WTC11 (cell line): ENCODE measurements around the gene CCHCR1. TPM values are rescaled to one million over a fixed set of nuclear protein-coding genes. Genes with fewer than 3 reads are reported as not detected.

Experiments
- ATAC-seq: fragments of 200-7000 bp; cut with Tn5 transposase; 2 replicates; pipeline ENCODE4 v1.10.0; 2021; ENCODE audit warnings: mild to moderate bottlenecking, moderate library complexity
- CTCF ChIA-PET: fragments of 300-600 bp; sonication (Branson Sonifier 250); formaldehyde crosslinking; loops from one replicate; lab custom pipeline; 2021; ENCODE audit warnings: antibody characterized with exemption; lab: Charles Lee
- POLR2A ChIA-PET: fragments of 350-600 bp; sonication (Branson Sonifier 250); formaldehyde crosslinking; loops from one replicate; lab custom pipeline; 2021; ENCODE audit warnings: antibody characterized with exemption; lab: Charles Lee
- DNase-seq: peaks from one replicate; pipeline ENCODE4 v3.0.0; 2021; ENCODE audit warnings: low spot score
- H3K27ac Mint-ChIP-seq: 2 replicates; pipeline ENCODE4 v1.8.0; 2021; ENCODE audit warnings: mixed read lengths
- H3K27me3 Mint-ChIP-seq: 2 replicates; pipeline ENCODE4 v1.8.0; 2021; ENCODE audit warnings: low read depth, mild to moderate bottlenecking, moderate library complexity, mixed read lengths
- H3K36me3 Mint-ChIP-seq: 2 replicates; pipeline ENCODE4 v1.8.0; 2021; ENCODE audit warnings: mixed read lengths
- H3K4me1 Mint-ChIP-seq: 2 replicates; pipeline ENCODE4 v1.8.0; 2022; ENCODE audit warnings: mixed read lengths
- H3K4me3 Mint-ChIP-seq: 2 replicates; pipeline ENCODE4 v1.8.0; 2021; ENCODE audit warnings: mild to moderate bottlenecking, moderate library complexity, mixed read lengths
- H3K9me3 Mint-ChIP-seq: 2 replicates; pipeline ENCODE4 v1.8.0; 2021; ENCODE audit warnings: mixed read lengths
- AFF4 ChIP-seq: sonication (generic); formaldehyde crosslinking; IDR thresholded peaks from 2 replicates; pipeline ENCODE4 v1.8.1; 2023; ENCODE audit warnings: mild to moderate bottlenecking, missing genetic modification reagents, borderline replicate concordance
- AR ChIP-seq: fragments of 250-450 bp; sonication (Bioruptor Pico); IDR thresholded peaks from 2 replicates; pipeline ENCODE4 v1.9.0; 2021; ENCODE audit warnings: mild to moderate bottlenecking
- ATF3 ChIP-seq: sonication (generic); formaldehyde crosslinking; conservative IDR thresholded peaks from 2 replicates; pipeline ENCODE4 v1.8.1; 2022; ENCODE audit warnings: mild to moderate bottlenecking, missing genetic modification reagents
- ESRRA ChIP-seq: sonication (generic); formaldehyde crosslinking; IDR thresholded peaks from 2 replicates; pipeline ENCODE4 v1.8.1; 2022; ENCODE audit warnings: mild to moderate bottlenecking, missing genetic modification reagents, borderline replicate concordance
- FOXJ3 ChIP-seq: sonication (generic); formaldehyde crosslinking; IDR thresholded peaks from 2 replicates; pipeline ENCODE4 v1.9.0; 2021; ENCODE audit warnings: missing genetic modification reagents, mild to moderate bottlenecking, borderline replicate concordance
- GTF2I ChIP-seq: fragments of 250-450 bp; sonication (Bioruptor Pico); conservative IDR thresholded peaks from 2 replicates; pipeline ENCODE4 v1.4.0; 2021; ENCODE audit warnings: mild to moderate bottlenecking
- IRF2 ChIP-seq: sonication (generic); formaldehyde crosslinking; IDR thresholded peaks from 2 replicates; pipeline ENCODE4 v1.8.0; 2022; ENCODE audit warnings: low read depth, missing genetic modification reagents, borderline replicate concordance
- MAX ChIP-seq: sonication (generic); formaldehyde crosslinking; IDR thresholded peaks from 2 replicates; pipeline ENCODE4 v1.8.0; 2022; ENCODE audit warnings: mild to moderate bottlenecking, missing genetic modification reagents
- NR2C2 ChIP-seq: sonication (generic); formaldehyde crosslinking; IDR thresholded peaks from 2 replicates; pipeline ENCODE4 v1.8.0; 2022; ENCODE audit warnings: mild to moderate bottlenecking, missing genetic modification reagents
- OVOL2 ChIP-seq: fragments of 250-450 bp; sonication (Bioruptor Pico); IDR thresholded peaks from 2 replicates; pipeline ENCODE4 v1.9.0; 2021; ENCODE audit warnings: mild to moderate bottlenecking, borderline replicate concordance
- RORB ChIP-seq: fragments of 250-450 bp; sonication (Bioruptor Pico); IDR thresholded peaks from 2 replicates; pipeline ENCODE4 v1.9.0; 2021; ENCODE audit warnings: mild to moderate bottlenecking
- SMAD4 ChIP-seq: sonication (generic); formaldehyde crosslinking; IDR thresholded peaks from 2 replicates; pipeline ENCODE4 v1.8.0; 2022; ENCODE audit warnings: mild to moderate bottlenecking, missing genetic modification reagents
- TEAD4 ChIP-seq: sonication (generic); formaldehyde crosslinking; IDR thresholded peaks from 2 replicates; pipeline ENCODE4 v1.8.0; 2022; ENCODE audit warnings: mild to moderate bottlenecking, missing genetic modification reagents
- USF1 ChIP-seq: sonication (generic); formaldehyde crosslinking; IDR thresholded peaks from 2 replicates; pipeline ENCODE4 v1.8.0; 2022; ENCODE audit warnings: mild to moderate bottlenecking, missing genetic modification reagents
- ZBTB21 ChIP-seq: sonication (generic); formaldehyde crosslinking; IDR thresholded peaks from 2 replicates; pipeline ENCODE4 v1.8.1; 2023; ENCODE audit warnings: mild to moderate bottlenecking, missing genetic modification reagents, borderline replicate concordance
- ZBTB43 ChIP-seq: sonication (generic); formaldehyde crosslinking; IDR thresholded peaks from 2 replicates; pipeline ENCODE4 v1.8.1; 2023; ENCODE audit warnings: mild to moderate bottlenecking, missing genetic modification reagents
- ZNF138 ChIP-seq: sonication (generic); formaldehyde crosslinking; conservative IDR thresholded peaks from 2 replicates; pipeline ENCODE4 v1.8.1; 2022; ENCODE audit warnings: mild to moderate bottlenecking, moderate library complexity, missing genetic modification reagents
- ZNF396 ChIP-seq: fragments of 250-450 bp; sonication (Bioruptor Pico); IDR thresholded peaks from 2 replicates; pipeline ENCODE4 v1.8.0; 2021; ENCODE audit warnings: mild to moderate bottlenecking, moderate library complexity, borderline replicate concordance
- ZNF423 ChIP-seq: fragments of 250-450 bp; sonication (Bioruptor Pico); IDR thresholded peaks from 2 replicates; pipeline ENCODE4 v2.1.2; 2022; ENCODE audit warnings: mild to moderate bottlenecking, moderate library complexity
- ZSCAN18 ChIP-seq: fragments of 250-450 bp; sonication (Bioruptor Pico); IDR thresholded peaks from 2 replicates; pipeline ENCODE4 v2.1.2; 2022; ENCODE audit warnings: mild to moderate bottlenecking, moderate library complexity
- total RNA-seq: library from RNA; stranded (reverse); gene quantifications from 3 replicates; pipeline ENCODE4 v1.2.3, GENCODE V29; 2021

Gene CCHCR1
- total RNA-seq, 1 experiment from 2014 or later: 58.7 TPM

- H3K27me3 Mint-ChIP-seq: peaks cover 10% of the 10 kb centered on the region
- H3K36me3 Mint-ChIP-seq: no peaks in the 10 kb centered on the region
- DNase-seq (no peak), ATAC-seq (no peak)
- H3K9me3 Mint-ChIP-seq: peaks cover 4% of the 10 kb centered on the region; the same call in 1 of the 2 replicates
- CTCF ChIA-PET: interaction anchor here (0.5 to 6.8 kb wide), 14 partner anchors 8 to 238 kb away, joined by 3 to 90 read pairs (median 4); partner anchors contain the start of genes C6orf15 and PSORS1C1
- H3K4me3 Mint-ChIP-seq: no peak overlapping the region
- H3K27ac Mint-ChIP-seq: no peak overlapping the region
- H3K4me1 Mint-ChIP-seq: peaks cover 39% of the 10 kb centered on the region
- POLR2A ChIA-PET: interaction anchor here (0.6 kb wide), 1 partner anchor 32 kb away, joined by 8 read pairs; no protein-coding TSS in a partner anchor
- TF ChIP-seq ZBTB21 (CRISPR knock-in tag): no peak
- no peak for TF ChIP-seq FOXJ3 (CRISPR knock-in tag)
- no peak for TF ChIP-seq ESRRA (CRISPR knock-in tag)
- no peak for TF ChIP-seq MAX
- TF ChIP-seq RORB: no peak
- TF ChIP-seq TEAD4: no peak
- no peak for TF ChIP-seq OVOL2
- TF ChIP-seq ZSCAN18 (CRISPR knock-in tag): no peak
- TF ChIP-seq USF1 (CRISPR knock-in tag): no peak
- TF ChIP-seq ZNF396 (CRISPR knock-in tag): no peak
- TF ChIP-seq ZBTB43 (CRISPR knock-in tag): no peak
- no peak for TF ChIP-seq AR (CRISPR knock-in tag)
- TF ChIP-seq NR2C2 (CRISPR knock-in tag): no peak
- no peak for TF ChIP-seq ZNF423 (CRISPR knock-in tag)
- no peak for TF ChIP-seq AFF4
- no peak for TF ChIP-seq ATF3 (CRISPR knock-in tag)
- no peak for TF ChIP-seq SMAD4 (CRISPR knock-in tag)
- no peak for TF ChIP-seq IRF2
- TF ChIP-seq GTF2I (CRISPR knock-in tag): no peak
- TF ChIP-seq ZNF138 (CRISPR knock-in tag): no peak
These were observed 28.5 kb downstream of the CCHCR1 start for GRCh38 chr6:31129130-31129529.
